Ascending aorta (tissue), 2 donors: Measurements from ENCODE around the gene SLC11A1. TPM values are rescaled to one million over a fixed set of nuclear protein-coding genes. Genes with fewer than 3 reads are reported as not detected.

Experiments used
- DNase-seq, 2 donors: peaks; one replicate each; pipeline ENCODE4 v3.0.0-alpha.2; 2019; ENCODE audit warnings: low spot score in 2 of 2
- H3K27ac ChIP-seq, 2 donors: fragments of 200-600 bp; sonication (generic); one replicate each; pipeline ENCODE4 v1.5.1; 2016 to 2017; ENCODE audit warnings: mild to moderate bottlenecking in 1 of 2
- H3K27me3 ChIP-seq: fragments of 200-600 bp; sonication (generic); one replicate; pipeline ENCODE4 v1.5.1; 2017
- H3K36me3 ChIP-seq, 2 donors: fragments of 200-600 bp; sonication (generic); one replicate each; pipeline ENCODE4 v1.5.1; 2016
- H3K4me1 ChIP-seq, 2 donors: fragments of 200-600 bp; sonication (generic); one replicate each; pipeline ENCODE4 v1.5.1; 2016 to 2017; ENCODE audit warnings: mild to moderate bottlenecking in 1 of 2
- H3K4me3 ChIP-seq, 2 donors: fragments of 200-600 bp; sonication (generic); one replicate each; pipeline ENCODE4 v1.5.1; 2016 to 2017; ENCODE audit warnings: mild to moderate bottlenecking in 1 of 2
- H3K9me3 ChIP-seq, 2 donors: fragments of 200-600 bp; sonication (generic); one replicate each; pipeline ENCODE4 v1.5.1; 2016
- CTCF ChIP-seq, 3 experiments: fragments of 200-600 bp in 2 of 3; fragments of 450-650 bp in 1 of 3; sonication (generic) in 2 of 3; IDR thresholded peaks; one replicate each; pipeline ENCODE4 v1.5.1; 2016 to 2019; ENCODE audit warnings: antibody characterized with exemption in 3 of 3, mild to moderate bottlenecking in 1 of 3, moderate library complexity in 1 of 3
- intact Hi-C: fragments of 100-400 bp; cut with DNase I; formaldehyde crosslinking; loops from one replicate; pipeline ENCODE4 v1.15.1; 2023
- total RNA-seq: library from RNA; depleted of rRNA; stranded (reverse); fragments of >200 nt; gene quantifications from one replicate; pipeline ENCODE4 v1.1.0, GENCODE V29; 2016

SLC11A1 gene
- total RNA-seq, 1 donor from 2014 or later = 16.4 TPM

- Histone ChIP-seq H3K4me3 (no peak overlapping the region), H3K4me1 (peaks cover 0 to 13% of the 10 kb centered on the region in 2 donors), H3K9me3 (no peaks in the 10 kb centered on the region), H3K27me3 (no peaks in the 10 kb centered on the region), H3K27ac (no peak overlapping the region), H3K36me3 (no peaks in the 10 kb centered on the region)
- TF ChIP-seq CTCF (IDR thresholded peaks at IDR 0.05) = no peak
- intact Hi-C loops = no loop called here
- DNase-seq = peak in 1 of 2 donors; percentile 46
These were observed 10.4 kb downstream of the SLC11A1 start for GRCh38 chr2:218392459-218392858.

DNA sequence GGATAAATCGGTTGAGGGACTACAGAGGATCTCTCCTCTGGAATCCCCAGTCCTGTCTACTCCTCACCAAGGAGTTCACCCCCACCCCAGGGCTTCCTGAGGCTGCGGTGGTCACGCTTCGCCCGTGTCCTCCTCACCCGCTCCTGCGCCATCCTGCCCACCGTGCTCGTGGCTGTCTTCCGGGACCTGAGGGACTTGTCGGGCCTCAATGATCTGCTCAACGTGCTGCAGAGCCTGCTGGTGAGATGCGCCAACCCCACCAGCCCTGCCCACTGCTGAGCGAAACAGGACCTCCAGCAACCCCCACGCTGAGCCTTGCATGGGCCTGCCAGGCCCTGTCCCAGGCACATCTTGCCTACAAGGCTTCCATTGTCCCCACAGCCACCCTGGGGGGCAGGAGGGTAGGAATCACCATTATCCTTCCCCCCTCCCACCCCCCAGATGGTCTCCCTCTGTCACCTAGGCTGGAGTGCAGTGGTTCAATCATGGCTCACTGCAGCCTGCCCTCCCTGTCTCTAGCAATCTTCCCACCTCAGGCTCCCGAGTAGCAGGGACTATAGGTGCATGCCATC, 10.9 kb downstream of the SLC11A1 start:
- Histone ChIP-seq H3K9me3 (no peaks in the 10 kb centered on the region), H3K36me3 (no peaks in the 10 kb centered on the region), H3K27ac (no peak overlapping the region), H3K4me1 (peaks cover 0 to 9% of the 10 kb centered on the region in 2 donors), H3K27me3 (no peaks in the 10 kb centered on the region), H3K4me3 (no peak overlapping the region)
- peak in 1 of 2 donors; percentile 58 for DNase-seq
- no peak for TF ChIP-seq CTCF (IDR thresholded peaks at IDR 0.05)
- intact Hi-C loops = no loop called here

DNA sequence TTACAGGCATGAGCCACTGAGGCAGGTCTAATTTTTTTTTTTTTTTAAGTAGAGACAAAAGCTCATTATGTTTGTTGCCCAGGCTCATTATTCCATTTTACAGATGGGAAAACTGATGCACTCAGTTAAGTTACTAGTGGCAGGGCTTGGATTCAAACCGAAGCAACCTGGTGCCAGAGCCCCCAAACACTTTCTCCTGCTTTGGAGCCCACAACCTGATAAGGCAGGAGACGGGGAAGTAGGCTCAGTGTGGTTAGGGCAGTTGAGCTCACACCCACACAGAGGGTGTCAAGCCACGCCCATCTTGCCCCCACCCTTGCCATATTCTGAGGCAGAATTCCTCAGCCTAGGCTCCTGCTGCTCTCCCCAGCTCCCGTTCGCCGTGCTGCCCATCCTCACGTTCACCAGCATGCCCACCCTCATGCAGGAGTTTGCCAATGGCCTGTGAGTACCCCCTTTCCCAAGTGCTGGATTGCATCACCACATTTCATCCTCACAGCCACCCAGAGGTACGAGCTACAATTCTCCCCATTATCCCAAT, 11.7 kb downstream of the SLC11A1 start:
- Histone ChIP-seq H3K27ac (no peak overlapping the region), H3K36me3 (no peaks in the 10 kb centered on the region), H3K4me1 (peaks cover 0 to 9% of the 10 kb centered on the region in 2 donors), H3K9me3 (no peaks in the 10 kb centered on the region), H3K4me3 (no peak overlapping the region), H3K27me3 (no peaks in the 10 kb centered on the region)
- DNase-seq = peak in 1 of 2 donors; percentile 53
- intact Hi-C loops = loop anchor here (2.0 kb wide), 1 partner anchor 27 kb away; no protein-coding TSS in a partner anchor
- no peak for TF ChIP-seq CTCF (IDR thresholded peaks at IDR 0.05)

DNA sequence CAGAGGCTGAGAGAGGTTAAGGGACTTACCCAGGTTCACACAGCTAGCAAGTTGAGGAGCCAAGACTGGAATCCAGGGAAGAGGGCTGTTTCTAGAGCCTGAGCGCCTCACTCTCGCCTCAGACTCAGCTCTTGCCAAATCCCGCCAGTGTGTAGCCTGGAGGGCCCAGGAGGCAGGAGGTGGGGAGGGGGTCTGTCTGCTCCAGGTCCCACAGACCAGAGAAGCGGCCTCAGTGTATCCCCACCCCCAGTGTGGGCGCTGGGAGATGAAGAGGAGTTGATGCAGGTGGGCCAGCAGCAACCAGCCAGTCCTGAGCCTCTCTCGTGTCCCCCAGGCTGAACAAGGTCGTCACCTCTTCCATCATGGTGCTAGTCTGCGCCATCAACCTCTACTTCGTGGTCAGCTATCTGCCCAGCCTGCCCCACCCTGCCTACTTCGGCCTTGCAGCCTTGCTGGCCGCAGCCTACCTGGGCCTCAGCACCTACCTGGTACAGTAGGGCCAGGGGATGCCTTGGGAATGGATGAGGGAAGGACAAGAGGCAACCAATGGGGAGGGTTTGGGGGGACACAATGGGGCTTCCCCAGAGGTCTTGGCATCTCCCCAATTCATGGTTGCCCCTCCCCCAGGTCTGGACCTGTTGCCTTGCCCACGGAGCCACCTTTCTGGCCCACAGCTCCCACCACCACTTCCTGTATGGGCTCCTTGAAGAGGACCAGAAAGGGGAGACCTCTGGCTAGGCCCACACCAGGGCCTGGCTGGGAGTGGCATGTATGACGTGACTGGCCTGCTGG, 12.4 kb downstream of the SLC11A1 start:
- H3K27ac ChIP-seq = no peak overlapping the region
- intact Hi-C loops = loop anchor here (2.0 kb wide), 1 partner anchor 28 kb away; no protein-coding TSS in a partner anchor
- peaks cover 0 to 9% of the 10 kb centered on the region in 2 donors for H3K4me1 ChIP-seq
- no peak overlapping the region for H3K4me3 ChIP-seq
- no peaks in the 10 kb centered on the region for H3K36me3 ChIP-seq
- peak in 1 of 2 donors; percentile 70 for DNase-seq
- no peaks in the 10 kb centered on the region for H3K27me3 ChIP-seq
- TF ChIP-seq CTCF (IDR thresholded peaks at IDR 0.05) = no peak
- no peaks in the 10 kb centered on the region for H3K9me3 ChIP-seq

GRCh38 chr2:218395090-218395444, 13.0 kb downstream of the SLC11A1 start:
- Histone ChIP-seq H3K9me3 (no peaks in the 10 kb centered on the region), H3K4me3 (no peak overlapping the region), H3K27ac (peak overlapping the region; percentile 98), H3K27me3 (no peaks in the 10 kb centered on the region), H3K36me3 (no peaks in the 10 kb centered on the region), H3K4me1 (peaks cover 0 to 9% of the 10 kb centered on the region in 2 donors)
- no peak for TF ChIP-seq CTCF (IDR thresholded peaks at IDR 0.05)
- intact Hi-C loops = loop anchor here (2.0 kb wide), 1 partner anchor 28 kb away; no protein-coding TSS in a partner anchor
- no peak for DNase-seq
